GM21825 (cell line): ENCODE results near the gene OR5H6.
"Not testable (repeated sequence)": the region's sequence is repeated elsewhere in the genome, so short reads cannot be mapped to it uniquely, and the experiment has no call there.

Experiments used
- ATAC-seq: cut with Tn5 transposase; IDR thresholded peaks from one replicate; pipeline ENCODE4 v1.9.1; 2021; ENCODE audit warnings: mild to moderate bottlenecking, moderate library complexity; ENCODE audit not compliant: unreplicated experiment

Gene OR5H6

GRCh38 chr3:98263944-98264343, at the start of gene OR5H6:
Gene OR5H6 (plus strand): TSS chr3:98264244. CDS start chr3:98264333, 89 bp downstream.
- no peak for ATAC-seq

- no peak for ATAC-seq
These were observed 49.0 kb upstream of the OR5H6 start for GRCh38 chr3:98215051-98215450.

GRCh38 chr3:98223907-98224672, 40.0 kb upstream of the OR5H6 start:
- no peak for ATAC-seq

GRCh38 chr3:98232489-98232888, 31.6 kb upstream of the OR5H6 start:
- ATAC-seq, result no peak

GRCh38 chr3:98233468-98233867, 30.6 kb upstream of the OR5H6 start:
- no peak for ATAC-seq

- no peak for ATAC-seq
These were observed 23.9 kb upstream of the OR5H6 start for GRCh38 chr3:98240131-98240530.

- no peak for ATAC-seq
These were observed 21.9 kb upstream of the OR5H6 start for GRCh38 chr3:98242155-98242554.

GRCh38 chr3:98243843-98244242, 20.2 kb upstream of the OR5H6 start:
- no peak for ATAC-seq

- ATAC-seq, result no peak
These were observed 17.9 kb upstream of the OR5H6 start for GRCh38 chr3:98246142-98246541.

GRCh38 chr3:98256026-98256425, 8.0 kb upstream of the OR5H6 start:
- not testable (repeated sequence) for ATAC-seq

- peak; percentile 61 for ATAC-seq
These were observed 4.3 kb upstream of the OR5H6 start for GRCh38 chr3:98259707-98260106.

GRCh38 chr3:98262046-98262445, 2.0 kb upstream of the OR5H6 start:
- ATAC-seq, result no peak

GRCh38 chr3:98269846-98270245, 5.8 kb downstream of the OR5H6 start:
- ATAC-seq, result no peak

- ATAC-seq, result no peak
These were observed 8.1 kb downstream of the OR5H6 start for GRCh38 chr3:98272126-98272525.

GRCh38 chr3:98274914-98275313, 10.9 kb downstream of the OR5H6 start:
- no peak for ATAC-seq

GRCh38 chr3:98282205-98282604, 18.2 kb downstream of the OR5H6 start, which contains the start of gene OR5H2:
Gene OR5H2 (plus strand): TSS chr3:98282505. CDS start chr3:98282903, 398 bp downstream.
- no peak for ATAC-seq

- ATAC-seq, result no peak
These were observed 26.9 kb downstream of the OR5H6 start for GRCh38 chr3:98290916-98291315.

GRCh38 chr3:98291332-98291957, 27.4 kb downstream of the OR5H6 start:
- no peak for ATAC-seq
